Neural progenitor cell (in vitro differentiated cells): ENCODE measurements around the gene LAG3.

Source experiments
- CTCF ChIP-seq: fragments of 200-600 bp; sonication (generic); IDR thresholded peaks from 2 replicates; pipeline ENCODE4 v1.5.1; 2017; ENCODE audit warnings: antibody characterized with exemption, mild to moderate bottlenecking
- EZH2 ChIP-seq: fragments of 200-600 bp; sonication (generic); IDR thresholded peaks from 2 replicates; pipeline ENCODE4 v1.6.1; 2017; ENCODE audit warnings: antibody characterized with exemption, mild to moderate bottlenecking, moderate library complexity

GRCh38 chr12:6782119-6782518 is 9.8 kb downstream of the LAG3 start:
- TF ChIP-seq CTCF: no peak
- no peak for TF ChIP-seq EZH2
